OCI-LY1 (cell line): ENCODE results near the gene STAC3.

Experiments used
- EZH2 ChIP-seq: fragments of 200-600 bp; sonication (generic), shearing (Covaris generic); IDR thresholded peaks from 2 replicates; pipeline ENCODE4 v1.8.0; 2017; ENCODE audit warnings: borderline replicate concordance, mixed run types, mild to moderate bottlenecking, antibody characterized with exemption, low read length, moderate library complexity, mixed read lengths
- TF ChIP-seq, protein P1 (sequence below): fragments of 200-600 bp; sonication (generic), shearing (Covaris generic); IDR thresholded peaks from 2 replicates; pipeline ENCODE4 v1.5.1; 2017; ENCODE audit warnings: mild to moderate bottlenecking, antibody characterized with exemption, low read length, moderate library complexity, mixed read lengths

DNA sequence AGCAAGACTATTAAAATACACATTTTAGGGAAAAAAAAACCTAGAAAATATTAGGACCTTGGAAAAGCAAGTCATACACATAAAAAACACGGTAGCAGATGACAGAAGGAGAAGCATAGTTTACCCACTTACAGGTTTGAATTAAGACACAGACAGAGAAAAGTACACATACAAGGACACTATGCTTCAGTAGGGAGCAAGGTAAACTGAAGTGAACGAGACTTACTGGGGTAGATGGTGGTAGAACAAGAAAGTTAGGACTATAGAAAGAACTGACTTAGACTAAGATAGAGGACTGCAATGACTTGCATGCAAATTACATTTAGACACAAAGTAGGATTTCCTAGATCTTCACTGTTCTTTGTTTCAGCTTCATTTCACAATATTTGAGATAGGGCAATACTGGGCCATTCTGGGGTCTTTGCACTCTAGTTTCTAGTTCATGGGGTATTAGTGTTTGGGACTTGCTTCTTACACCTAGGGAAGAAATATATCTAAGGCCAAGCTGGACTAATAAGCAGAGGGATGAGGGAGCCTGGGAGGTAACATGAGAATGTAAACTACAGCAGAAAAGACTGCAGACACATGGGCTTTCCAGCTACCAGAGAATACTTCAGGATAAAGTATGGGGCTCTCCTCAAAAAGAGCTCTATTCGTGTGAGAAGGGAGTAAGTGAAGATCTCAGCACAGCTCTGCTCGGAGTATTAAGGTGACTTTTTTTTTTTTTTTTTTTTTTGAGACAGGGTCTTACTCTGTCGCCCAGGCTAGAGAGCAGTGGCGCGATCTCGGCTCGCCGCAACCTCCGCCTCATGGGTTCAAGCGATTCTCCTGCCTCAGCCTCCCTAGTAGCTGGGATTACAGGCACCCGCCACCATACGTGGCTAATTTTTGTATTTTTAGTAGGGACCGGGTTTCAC lies 27.7 kb upstream of the STAC3 start:
- TF ChIP-seq, protein P1, sequence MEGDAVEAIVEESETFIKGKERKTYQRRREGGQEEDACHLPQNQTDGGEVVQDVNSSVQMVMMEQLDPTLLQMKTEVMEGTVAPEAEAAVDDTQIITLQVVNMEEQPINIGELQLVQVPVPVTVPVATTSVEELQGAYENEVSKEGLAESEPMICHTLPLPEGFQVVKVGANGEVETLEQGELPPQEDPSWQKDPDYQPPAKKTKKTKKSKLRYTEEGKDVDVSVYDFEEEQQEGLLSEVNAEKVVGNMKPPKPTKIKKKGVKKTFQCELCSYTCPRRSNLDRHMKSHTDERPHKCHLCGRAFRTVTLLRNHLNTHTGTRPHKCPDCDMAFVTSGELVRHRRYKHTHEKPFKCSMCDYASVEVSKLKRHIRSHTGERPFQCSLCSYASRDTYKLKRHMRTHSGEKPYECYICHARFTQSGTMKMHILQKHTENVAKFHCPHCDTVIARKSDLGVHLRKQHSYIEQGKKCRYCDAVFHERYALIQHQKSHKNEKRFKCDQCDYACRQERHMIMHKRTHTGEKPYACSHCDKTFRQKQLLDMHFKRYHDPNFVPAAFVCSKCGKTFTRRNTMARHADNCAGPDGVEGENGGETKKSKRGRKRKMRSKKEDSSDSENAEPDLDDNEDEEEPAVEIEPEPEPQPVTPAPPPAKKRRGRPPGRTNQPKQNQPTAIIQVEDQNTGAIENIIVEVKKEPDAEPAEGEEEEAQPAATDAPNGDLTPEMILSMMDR, result no peak
- no peak for TF ChIP-seq EZH2
